Measurements from ENCODE around the gene PTPRM.

DNA sequence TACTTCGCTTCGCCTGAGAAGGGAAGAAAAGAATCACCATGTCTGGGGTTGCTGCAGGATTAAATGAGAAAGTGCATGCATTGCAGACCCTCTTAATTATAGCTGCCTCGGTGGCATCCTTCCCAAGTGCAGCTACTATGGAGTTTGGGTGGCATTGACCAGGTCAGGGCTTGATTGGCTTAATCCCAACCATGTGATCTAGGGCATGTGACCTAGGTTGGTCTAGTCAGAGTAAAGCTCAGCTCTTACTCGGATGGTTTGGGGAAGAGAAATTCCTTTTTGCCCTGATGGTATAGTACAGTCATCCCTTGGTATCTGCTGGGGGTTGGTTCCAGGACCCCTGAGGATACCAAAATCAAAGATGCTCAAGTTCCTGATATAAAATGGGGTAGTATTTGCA is 863.9 kb downstream of the PTPRM start:
- no peak for TF ChIP-seq CTCF (IDR thresholded peaks at IDR 0.05)
- TF ChIP-seq POLR2AphosphoS5 (IDR thresholded peaks at IDR 0.05): no peak
